Suppressor macrophage (primary cell): ENCODE results near the gene PRKN.

Experiments used
- DNase-seq, 4 experiments: peaks; one replicate each; pipeline ENCODE4 v3.0.0-alpha.2; 2020 to 2022

PRKN gene

GRCh38 chr6:161465403-161465802 is 1262.2 kb downstream of the PRKN start:
- DNase-seq, result no peak

- DNase-seq, result no peak
Measured at GRCh38 chr6:161463071-161463470, 1264.5 kb downstream of the PRKN start.

- DNase-seq, result no peak
Measured at GRCh38 chr6:161462148-161462547, 1265.4 kb downstream of the PRKN start.

- DNase-seq, result no peak
Measured at GRCh38 chr6:161459008-161459615, 1268.5 kb downstream of the PRKN start.

GRCh38 chr6:161458201-161458951 is 1269.2 kb downstream of the PRKN start:
- DNase-seq, result no peak

GRCh38 chr6:161455848-161456247 is 1271.7 kb downstream of the PRKN start:
- no peak for DNase-seq

GRCh38 chr6:161453558-161453957 is 1274.0 kb downstream of the PRKN start:
- DNase-seq, result no peak

- DNase-seq, result no peak
Measured at GRCh38 chr6:161452241-161452640, 1275.3 kb downstream of the PRKN start.

GRCh38 chr6:161449521-161449920 is 1278.0 kb downstream of the PRKN start:
- DNase-seq, result no peak

- DNase-seq, result no peak
Measured at GRCh38 chr6:161446949-161447348, 1280.6 kb downstream of the PRKN start.

GRCh38 chr6:161446296-161446925 is 1281.2 kb downstream of the PRKN start:
- no peak for DNase-seq

GRCh38 chr6:161445021-161445799 is 1282.4 kb downstream of the PRKN start:
- peak in 1 of 4 experiments; percentile 1 for DNase-seq

GRCh38 chr6:161444464-161444863 is 1283.1 kb downstream of the PRKN start:
- peak; percentile 4 to 59 (median 30) for DNase-seq

- no peak for DNase-seq
Measured at GRCh38 chr6:161443848-161444247, 1283.7 kb downstream of the PRKN start.

GRCh38 chr6:161442420-161442819 is 1285.1 kb downstream of the PRKN start:
- DNase-seq, result no peak

- DNase-seq, result no peak
Measured at GRCh38 chr6:161440299-161440698, 1287.3 kb downstream of the PRKN start.

GRCh38 chr6:161439093-161439492 is 1288.5 kb downstream of the PRKN start:
- DNase-seq, result no peak

- no peak for DNase-seq
Measured at GRCh38 chr6:161438430-161439030, 1289.0 kb downstream of the PRKN start.

- no peak for DNase-seq
Measured at GRCh38 chr6:161437851-161438250, 1289.7 kb downstream of the PRKN start.

GRCh38 chr6:161436106-161436876 is 1291.3 kb downstream of the PRKN start:
- no peak for DNase-seq

- DNase-seq, result no peak
Measured at GRCh38 chr6:161435748-161436070, 1291.9 kb downstream of the PRKN start.
